Kidney (tissue), 14 donors: ENCODE results near the gene CELF3. TPM values are rescaled to one million over a fixed set of nuclear protein-coding genes. Genes with fewer than 3 reads are reported as not detected.

Source experiments
- DNase-seq, 5 donors: peaks; one replicate each; pipeline ENCODE4 v3.0.0-alpha.2; 2013 to 2020
- FAIRE-seq: peaks from 2 replicates; lab custom pipeline; 2012; peaks lifted over from hg19 to GRCh38; lab: Jason Lieb, UNC
- H3K27ac ChIP-seq, 2 donors: one replicate each; pipeline ENCODE4 v1.7.0; 2013; ENCODE audit warnings: low read depth in 2 of 2, low read length in 2 of 2, inconsistent platforms in 1 of 2
- H3K27me3 ChIP-seq: one replicate; pipeline ENCODE4 v1.7.1; 2013; ENCODE audit warnings: low read length, inconsistent platforms; ENCODE audit not compliant: control insufficient read depth, insufficient read depth
- H3K36me3 ChIP-seq, 3 donors: one replicate each; pipeline versions ENCODE4 v1.7.0 to v1.7.1; 2013; ENCODE audit warnings: low read length in 3 of 3, control low read depth in 1 of 3, inconsistent platforms in 1 of 3; ENCODE audit not compliant: insufficient read depth in 3 of 3, control insufficient read depth in 2 of 3
- H3K4me1 ChIP-seq, 3 donors: one replicate each; pipeline versions ENCODE4 v1.7.0 to v1.7.1; 2013; ENCODE audit warnings: low read length in 3 of 3, inconsistent platforms in 1 of 3, low read depth in 1 of 3; ENCODE audit not compliant: control insufficient read depth in 2 of 3, insufficient read depth in 2 of 3
- H3K4me3 ChIP-seq, 3 donors: one replicate each; pipeline versions ENCODE4 v1.7.0 to v1.8.1; 2013; ENCODE audit warnings: low read length in 3 of 3, control low read depth in 1 of 3, inconsistent platforms in 1 of 3
- H3K9ac ChIP-seq, 3 donors: one replicate each; pipeline versions ENCODE4 v1.7.0 to v1.7.1; 2013; ENCODE audit warnings: low read length in 3 of 3, control low read depth in 1 of 3, inconsistent platforms in 1 of 3
- H3K9me3 ChIP-seq, 3 donors: one replicate each; pipeline versions ENCODE4 v1.7.0 to v1.7.1; 2013; ENCODE audit warnings: low read length in 3 of 3, control low read depth in 1 of 3, inconsistent platforms in 1 of 3; ENCODE audit not compliant: control insufficient read depth in 2 of 3, insufficient read depth in 1 of 3
- intact Hi-C: fragments of 100-400 bp; cut with DNase I; formaldehyde crosslinking; loops from one replicate; pipeline ENCODE4 v1.11.1; 2022
- polyA plus RNA-seq: library from polyadenylated mRNA; stranded (reverse); fragments of 350-450 nt; fragmentation: Illumina TruSeq; extraction: RNeasy Lipid Tissue Mini Kit (QIAGEN cat#74804); gene quantifications from one replicate; pipeline ENCODE4 v1.2.3, GENCODE V29; 2014; ENCODE audit warnings: low read depth, low replicate concordance; ENCODE audit not compliant: insufficient read depth
- total RNA-seq: library from RNA; stranded (reverse); fragmentation: NEBNext Ultra II Directional; extraction: Animal tissue kit (Norgen Biotek cat#: 25700); gene quantifications from one replicate; pipeline ENCODE4 v1.2.1, GENCODE V29; 2021
- TF ChIP-seq, protein P1 (sequence below): IDR thresholded peaks from 3 replicates; pipeline ENCODE4 v1.5.1; 2012; ENCODE audit warnings: mild to moderate bottlenecking, moderate library complexity, borderline replicate concordance; ENCODE audit not compliant: insufficient read depth; ENCODE audit errors: extremely low read depth
- donor health status: control.
- donor health status: control.
- donor health status: control.
- donor health status: control.
- donor health status: control.
- donor health status: DM: yes; HTN: yes; CAD: no.
- donor health status: Normal renal cell carcinoma (clear cell type).

Gene CELF3
- total and polyA plus RNA-seq, 2 donors from 2014 or later, result 0.39 TPM; not detected in 1

DNA sequence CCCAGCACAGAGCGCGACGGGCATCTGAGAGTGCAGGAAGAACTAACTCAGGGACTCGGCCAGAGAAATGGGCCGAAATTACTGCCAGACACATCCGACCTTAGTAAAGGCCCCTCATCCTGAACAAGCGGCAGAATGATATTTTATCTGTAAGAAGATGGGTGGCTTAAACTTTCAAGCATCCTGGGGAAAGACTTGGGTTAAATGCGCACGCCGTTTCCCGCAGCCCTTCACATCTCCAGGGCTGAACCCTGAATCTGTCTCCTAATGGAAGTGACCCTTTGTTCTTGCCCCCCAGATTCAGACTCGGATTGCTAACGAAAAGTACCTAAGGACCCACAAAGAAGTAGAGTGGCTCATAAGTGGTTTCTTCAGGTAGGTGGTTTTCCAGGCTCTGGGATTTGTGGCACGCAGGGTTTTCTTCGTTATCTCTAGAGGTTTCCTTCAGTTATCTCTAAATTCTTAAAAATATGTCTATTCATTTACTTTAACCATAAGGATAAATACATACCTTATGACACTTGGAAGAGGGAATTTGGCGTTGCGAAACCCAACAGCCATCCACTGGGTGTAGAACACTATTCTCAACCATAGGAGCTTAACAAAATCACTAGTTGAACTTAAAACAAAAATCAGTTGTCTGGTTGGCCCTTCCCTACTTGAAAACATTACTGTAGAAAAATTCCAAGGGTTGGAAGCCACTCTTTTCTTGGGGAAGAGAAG is 5.3 kb upstream of the CELF3 start:
- Histone ChIP-seq H3K36me3 (no peaks in the 10 kb centered on the region), H3K4me1 (peaks cover 0 to 4% (median 2%) of the 10 kb centered on the region in 3 donors), H3K9me3 (no peaks in the 10 kb centered on the region), H3K27ac (no peak overlapping the region), H3K4me3 (peak overlapping the region in 2 of 3 donors; percentile 26 to 45), H3K27me3 (peaks cover 13% of the 10 kb centered on the region), H3K9ac (no peak overlapping the region)
- intact Hi-C loops, result no loop called here
- TF ChIP-seq, protein P1, sequence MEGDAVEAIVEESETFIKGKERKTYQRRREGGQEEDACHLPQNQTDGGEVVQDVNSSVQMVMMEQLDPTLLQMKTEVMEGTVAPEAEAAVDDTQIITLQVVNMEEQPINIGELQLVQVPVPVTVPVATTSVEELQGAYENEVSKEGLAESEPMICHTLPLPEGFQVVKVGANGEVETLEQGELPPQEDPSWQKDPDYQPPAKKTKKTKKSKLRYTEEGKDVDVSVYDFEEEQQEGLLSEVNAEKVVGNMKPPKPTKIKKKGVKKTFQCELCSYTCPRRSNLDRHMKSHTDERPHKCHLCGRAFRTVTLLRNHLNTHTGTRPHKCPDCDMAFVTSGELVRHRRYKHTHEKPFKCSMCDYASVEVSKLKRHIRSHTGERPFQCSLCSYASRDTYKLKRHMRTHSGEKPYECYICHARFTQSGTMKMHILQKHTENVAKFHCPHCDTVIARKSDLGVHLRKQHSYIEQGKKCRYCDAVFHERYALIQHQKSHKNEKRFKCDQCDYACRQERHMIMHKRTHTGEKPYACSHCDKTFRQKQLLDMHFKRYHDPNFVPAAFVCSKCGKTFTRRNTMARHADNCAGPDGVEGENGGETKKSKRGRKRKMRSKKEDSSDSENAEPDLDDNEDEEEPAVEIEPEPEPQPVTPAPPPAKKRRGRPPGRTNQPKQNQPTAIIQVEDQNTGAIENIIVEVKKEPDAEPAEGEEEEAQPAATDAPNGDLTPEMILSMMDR, result no peak
- no peak for FAIRE-seq
- no peak for DNase-seq

GRCh38 chr1:151720974-151721787 is 4.6 kb upstream of the CELF3 start, which contains the start of gene RIIAD1:
Gene RIIAD1 (plus strand): TSS chr1:151721522. CDS start chr1:151721537, 15 bp downstream.
- FAIRE-seq, result no peak
- intact Hi-C loops, result no loop called here
- H3K9ac ChIP-seq, result peak within 1 kb of the TSS in 1 of 3 donors; percentile 14
- H3K27ac ChIP-seq, result peak within 1 kb of the TSS in 1 of 2 donors; percentile 33
- H3K4me3 ChIP-seq, result peak within 1 kb of the TSS in 2 of 3 donors; percentile 46 to 48
- TF ChIP-seq, protein P1, result no peak
- H3K4me1 ChIP-seq, result peaks cover 0 to 4% (median 2%) of the 10 kb centered on the region in 3 donors
- DNase-seq, result peak in 3 of 5 donors; percentile 46 to 65 (median 57)
- peaks cover 13% of the 10 kb centered on the region for H3K27me3 ChIP-seq
- H3K9me3 ChIP-seq, result no peaks in the 10 kb centered on the region
- no peaks in the 10 kb centered on the region for H3K36me3 ChIP-seq

DNA sequence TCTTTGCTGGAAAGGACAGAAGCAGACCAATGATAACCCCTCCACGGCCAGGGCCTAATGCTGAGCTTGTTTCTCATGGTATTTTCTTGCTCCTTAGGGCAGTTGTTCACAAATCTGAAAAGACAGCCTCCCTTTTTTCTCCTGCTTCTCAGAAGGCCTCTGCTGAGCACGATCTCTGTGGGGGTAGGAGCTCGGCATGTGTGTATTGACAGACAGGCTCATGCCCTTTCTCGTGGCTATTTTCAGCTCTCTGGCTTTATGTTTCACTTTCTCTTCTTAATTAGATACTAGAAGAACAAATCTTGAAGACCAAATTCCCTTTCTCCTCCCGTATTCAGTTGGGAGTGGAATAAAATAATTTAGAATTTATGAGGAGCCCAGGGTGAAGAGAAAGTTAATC is 4.0 kb upstream of the CELF3 start:
- FAIRE-seq, result no peak

More for the DNA sequence above, 4.0 kb upstream of the CELF3 start:
- Histone ChIP-seq H3K27me3 (peaks cover 13% of the 10 kb centered on the region), H3K27ac (peak overlapping the region in 1 of 2 donors; percentile 33), H3K4me1 (peaks cover 0 to 4% (median 2%) of the 10 kb centered on the region in 3 donors), H3K4me3 (peak overlapping the region in 2 of 3 donors; percentile 46 to 48), H3K36me3 (no peaks in the 10 kb centered on the region), H3K9ac (peak overlapping the region in 1 of 3 donors; percentile 14), H3K9me3 (no peaks in the 10 kb centered on the region)
- intact Hi-C loops, result no loop called here
- TF ChIP-seq, protein P1, result no peak
- DNase-seq, result peak in 1 of 5 donors; percentile 32
